ENCODE results near the gene MYO9B. TPM values are rescaled to one million over a fixed set of nuclear protein-coding genes. Genes with fewer than 3 reads are reported as not detected.

Gene MYO9B
- total and polyA plus RNA-seq, 2 of the 13 experiments (the other 11 are each of a cell fraction or from before 2014, with no cell fraction given), result 18.0 to 18.3 TPM

- TF ChIP-seq CEBPZ (IDR thresholded peaks at IDR 0.05; ENCODE audit: low read length) (no peak), MXD4 (CRISPR knock-in tag; IDR thresholded peaks at IDR 0.05) (0 out of 2 replicates have a peak, but pooled peaks have one; percentile 22), KDM2A (CRISPR knock-in tag; IDR thresholded peaks at IDR 0.05; ENCODE audit: borderline replicate concordance, low read depth) (peak; percentile 90; the same call in 1 of the 2 replicates), ZNF850 (CRISPR knock-in tag; conservative IDR thresholded peaks at IDR 0.05) (0 out of 2 replicates have a peak, but pooled peaks have one; percentile 67), RBFOX2 (IDR thresholded peaks at IDR 0.05; ENCODE audit: low read depth, low read length) (peak; percentile 97), ZNF616 (CRISPR knock-in tag; IDR thresholded peaks at IDR 0.05; ENCODE audit: low read depth) (0 out of 2 replicates have a peak, but pooled peaks have one; percentile 25), GLI4 (CRISPR knock-in tag; IDR thresholded peaks at IDR 0.05; ENCODE audit: borderline replicate concordance) (peak; percentile 37; the same call in 1 of the 2 replicates), ZFP36L1 (CRISPR knock-in tag; IDR thresholded peaks at IDR 0.05) (no peak), PRDM10 (CRISPR knock-in tag; IDR thresholded peaks at IDR 0.05; ENCODE audit: low read depth) (peak; percentile 92), HNRNPLL (IDR thresholded peaks at IDR 0.05; ENCODE audit: low read depth, low read length, poor library complexity, severe bottlenecking) (peak; percentile 51), BRF2 (CRISPR knock-in tag; IDR thresholded peaks at IDR 0.05) (no peak), CBFB (CRISPR knock-in tag; IDR thresholded peaks at IDR 0.05) (0 out of 2 replicates have a peak, but pooled peaks have one; percentile 44)
- TF ChIP-seq, protein P1, sequence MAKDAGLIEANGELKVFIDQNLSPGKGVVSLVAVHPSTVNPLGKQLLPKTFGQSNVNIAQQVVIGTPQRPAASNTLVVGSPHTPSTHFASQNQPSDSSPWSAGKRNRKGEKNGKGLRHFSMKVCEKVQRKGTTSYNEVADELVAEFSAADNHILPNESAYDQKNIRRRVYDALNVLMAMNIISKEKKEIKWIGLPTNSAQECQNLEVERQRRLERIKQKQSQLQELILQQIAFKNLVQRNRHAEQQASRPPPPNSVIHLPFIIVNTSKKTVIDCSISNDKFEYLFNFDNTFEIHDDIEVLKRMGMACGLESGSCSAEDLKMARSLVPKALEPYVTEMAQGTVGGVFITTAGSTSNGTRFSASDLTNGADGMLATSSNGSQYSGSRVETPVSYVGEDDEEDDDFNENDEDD (CRISPR knock-in tag; IDR thresholded peaks at IDR 0.05; ENCODE audit: borderline replicate concordance), result peak; percentile 63; the same call in 1 of the 2 replicates
- TF ChIP-seq, protein P2, sequence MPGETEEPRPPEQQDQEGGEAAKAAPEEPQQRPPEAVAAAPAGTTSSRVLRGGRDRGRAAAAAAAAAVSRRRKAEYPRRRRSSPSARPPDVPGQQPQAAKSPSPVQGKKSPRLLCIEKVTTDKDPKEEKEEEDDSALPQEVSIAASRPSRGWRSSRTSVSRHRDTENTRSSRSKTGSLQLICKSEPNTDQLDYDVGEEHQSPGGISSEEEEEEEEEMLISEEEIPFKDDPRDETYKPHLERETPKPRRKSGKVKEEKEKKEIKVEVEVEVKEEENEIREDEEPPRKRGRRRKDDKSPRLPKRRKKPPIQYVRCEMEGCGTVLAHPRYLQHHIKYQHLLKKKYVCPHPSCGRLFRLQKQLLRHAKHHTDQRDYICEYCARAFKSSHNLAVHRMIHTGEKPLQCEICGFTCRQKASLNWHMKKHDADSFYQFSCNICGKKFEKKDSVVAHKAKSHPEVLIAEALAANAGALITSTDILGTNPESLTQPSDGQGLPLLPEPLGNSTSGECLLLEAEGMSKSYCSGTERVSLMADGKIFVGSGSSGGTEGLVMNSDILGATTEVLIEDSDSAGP (CRISPR knock-in tag; IDR thresholded peaks at IDR 0.05; ENCODE audit: borderline replicate concordance), result peak; percentile 84
Observed at GRCh38 chr19:17215127-17215971, 139.8 kb downstream of the MYO9B start, which contains the start of gene USE1 (continued).
